Measurements from ENCODE around the gene GIMAP4. TPM values are rescaled to one million over a fixed set of nuclear protein-coding genes. Genes with fewer than 3 reads are reported as not detected.
A peak's percentile ranks its signal among the peaks of the same experiment; 100 is the strongest.

The GIMAP4 gene
- total RNA-seq, 2 experiments from 2014 or later, result 20.7 to 23.6 TPM

DNA sequence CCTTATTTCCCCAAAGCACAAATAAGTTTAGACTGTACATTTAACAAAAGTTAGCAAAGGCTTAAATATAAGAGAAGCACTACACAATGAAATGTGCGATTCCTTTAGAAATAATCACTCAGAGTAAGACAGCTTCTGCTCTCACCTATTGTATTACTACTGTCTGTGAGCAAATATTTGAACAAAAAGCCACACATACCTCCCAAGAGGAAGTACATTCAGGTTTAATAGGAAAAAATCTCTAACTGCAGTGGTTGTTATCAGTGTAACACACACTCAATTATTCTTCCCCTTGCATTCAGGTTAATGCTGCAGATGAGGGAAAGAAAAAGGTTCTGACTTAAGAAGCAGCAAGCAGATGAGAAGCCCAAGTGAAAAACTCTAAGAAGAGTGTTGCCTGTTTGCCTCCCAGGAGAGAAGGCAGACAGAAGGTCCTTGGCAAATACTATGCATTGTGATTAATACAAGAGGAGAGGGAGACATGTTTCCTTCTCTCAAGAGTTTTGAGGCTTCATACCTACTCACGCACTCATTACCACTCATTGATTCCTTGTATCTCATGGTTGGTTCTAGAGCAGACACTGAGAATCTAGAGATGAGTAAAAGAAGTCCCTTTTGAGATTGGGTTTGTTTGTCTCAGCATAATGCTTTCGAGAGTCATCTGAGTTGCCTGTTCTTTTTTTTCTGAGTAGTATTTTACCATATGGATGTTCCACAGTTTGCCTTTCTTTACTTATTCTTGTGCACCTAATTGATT lies 13.6 kb downstream of the GIMAP4 start:
- no peak overlapping the region for H3K27ac ChIP-seq (ENCODE audit: low read depth in 1 of 2, low read length in 2 of 2)
- no peak for ATAC-seq (ENCODE audit: poor library complexity)

DNA sequence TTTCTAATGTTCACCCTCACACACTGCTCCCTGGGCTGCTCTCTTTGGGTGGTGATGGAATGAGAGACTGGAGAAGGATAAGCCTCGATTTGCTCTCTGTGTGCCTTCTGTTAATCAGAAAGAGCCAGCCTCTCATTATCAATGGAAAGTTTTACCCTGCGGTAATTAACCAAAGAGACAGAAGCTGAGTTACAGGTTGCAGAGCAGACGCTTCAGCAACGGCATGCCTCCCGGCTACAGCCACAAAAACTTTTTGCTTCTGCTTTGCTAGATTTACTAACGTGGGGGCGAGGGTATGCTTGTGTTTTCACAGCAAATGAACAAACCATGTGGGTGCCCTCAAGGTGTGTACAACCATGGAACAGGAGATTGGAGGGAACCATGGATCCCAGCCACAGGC lies 18.0 kb downstream of the GIMAP4 start:
- ATAC-seq (ENCODE audit: poor library complexity), result peak; percentile 32
- Histone ChIP-seq H3K27ac (ENCODE audit: low read depth in 1 of 2, low read length in 2 of 2) (peak overlapping the region in 1 of 2 donors; percentile 34), H3K4me1 (ENCODE audit: insufficient read depth, low read length) (peaks cover 26% of the 10 kb centered on the region), H3K27me3 (ENCODE audit: control insufficient read depth in 1 of 2, insufficient read depth in 2 of 2, low read length in 2 of 2) (no peaks in the 10 kb centered on the region), H3K9me3 (ENCODE audit: control insufficient read depth in 1 of 2, insufficient read depth in 1 of 2, low read length in 2 of 2) (peaks cover 8 to 35% of the 10 kb centered on the region in 2 experiments), H3K4me3 (ENCODE audit: low read length) (no peak overlapping the region), H3K36me3 (ENCODE audit: insufficient read depth, low read length) (no peaks in the 10 kb centered on the region)
- intact Hi-C loops (cut with DNase I, micrococcal nuclease), result loop anchor here in 1 of 2 experiments (5.0 kb wide), 1 partner anchor 42 kb away; no protein-coding TSS in a partner anchor
- peaks cover 56% of the 10 kb centered on the region for H3K4me1 Mint-ChIP-seq (ENCODE audit: low read depth)
- peaks cover 14% of the 10 kb centered on the region for H3K9me3 Mint-ChIP-seq
- ChIA-PET CTCF (no interaction called here), POLR2A (interaction anchor here (1.2 to 2.5 kb wide), 2 partner anchors 71 to 134 kb away, joined by 3 to 6 read pairs; partner anchors contain the start of genes GIMAP7 and GIMAP8)
- DNase-seq, result peak in 1 of 14 experiments; percentile 44
- H3K27me3 Mint-ChIP-seq, result no peaks in the 10 kb centered on the region
- peak overlapping the region; percentile 34 for H3K4me3 Mint-ChIP-seq
- peak overlapping the region; percentile 13 for H3K27ac Mint-ChIP-seq
- peaks cover 72% of the 10 kb centered on the region for H3K36me3 Mint-ChIP-seq (ENCODE audit: low read depth)
- TF ChIP-seq, protein P1, sequence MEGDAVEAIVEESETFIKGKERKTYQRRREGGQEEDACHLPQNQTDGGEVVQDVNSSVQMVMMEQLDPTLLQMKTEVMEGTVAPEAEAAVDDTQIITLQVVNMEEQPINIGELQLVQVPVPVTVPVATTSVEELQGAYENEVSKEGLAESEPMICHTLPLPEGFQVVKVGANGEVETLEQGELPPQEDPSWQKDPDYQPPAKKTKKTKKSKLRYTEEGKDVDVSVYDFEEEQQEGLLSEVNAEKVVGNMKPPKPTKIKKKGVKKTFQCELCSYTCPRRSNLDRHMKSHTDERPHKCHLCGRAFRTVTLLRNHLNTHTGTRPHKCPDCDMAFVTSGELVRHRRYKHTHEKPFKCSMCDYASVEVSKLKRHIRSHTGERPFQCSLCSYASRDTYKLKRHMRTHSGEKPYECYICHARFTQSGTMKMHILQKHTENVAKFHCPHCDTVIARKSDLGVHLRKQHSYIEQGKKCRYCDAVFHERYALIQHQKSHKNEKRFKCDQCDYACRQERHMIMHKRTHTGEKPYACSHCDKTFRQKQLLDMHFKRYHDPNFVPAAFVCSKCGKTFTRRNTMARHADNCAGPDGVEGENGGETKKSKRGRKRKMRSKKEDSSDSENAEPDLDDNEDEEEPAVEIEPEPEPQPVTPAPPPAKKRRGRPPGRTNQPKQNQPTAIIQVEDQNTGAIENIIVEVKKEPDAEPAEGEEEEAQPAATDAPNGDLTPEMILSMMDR (IDR thresholded peaks at IDR 0.05), result no peak

More for the DNA sequence above, 13.6 kb downstream of the GIMAP4 start:
- Histone ChIP-seq H3K4me3 (ENCODE audit: low read length) (no peak overlapping the region), H3K27me3 (ENCODE audit: control insufficient read depth in 1 of 2, insufficient read depth in 2 of 2, low read length in 2 of 2) (no peaks in the 10 kb centered on the region), H3K4me1 (ENCODE audit: insufficient read depth, low read length) (peaks cover 12% of the 10 kb centered on the region), H3K9me3 (ENCODE audit: control insufficient read depth in 1 of 2, insufficient read depth in 1 of 2, low read length in 2 of 2) (peaks cover 16 to 38% of the 10 kb centered on the region in 2 experiments), H3K36me3 (ENCODE audit: insufficient read depth, low read length) (no peaks in the 10 kb centered on the region)
- CTCF ChIA-PET, result no interaction called here
- DNase-seq, result no peak
- Mint-ChIP-seq H3K36me3 (ENCODE audit: low read depth) (peaks cover 89% of the 10 kb centered on the region), H3K9me3 (peaks cover 10% of the 10 kb centered on the region), H3K4me1 (ENCODE audit: low read depth) (peaks cover 41% of the 10 kb centered on the region), H3K4me3 (no peak overlapping the region), H3K27ac (peak overlapping the region; percentile 47), H3K27me3 (no peaks in the 10 kb centered on the region)
- intact Hi-C loops (cut with DNase I, micrococcal nuclease), result loop anchor here in 1 of 2 experiments (5.0 kb wide), 2 partner anchors 54 to 121 kb away; no protein-coding TSS in a partner anchor
- TF ChIP-seq, protein P1 (IDR thresholded peaks at IDR 0.05), result no peak
- POLR2A ChIA-PET, result interaction anchor here (0.6 to 3.0 kb wide), 15 partner anchors 8 to 175 kb away, joined by 3 to 12 read pairs (median 4); partner anchors contain the start of genes GIMAP1, GIMAP6 and GIMAP7

DNA sequence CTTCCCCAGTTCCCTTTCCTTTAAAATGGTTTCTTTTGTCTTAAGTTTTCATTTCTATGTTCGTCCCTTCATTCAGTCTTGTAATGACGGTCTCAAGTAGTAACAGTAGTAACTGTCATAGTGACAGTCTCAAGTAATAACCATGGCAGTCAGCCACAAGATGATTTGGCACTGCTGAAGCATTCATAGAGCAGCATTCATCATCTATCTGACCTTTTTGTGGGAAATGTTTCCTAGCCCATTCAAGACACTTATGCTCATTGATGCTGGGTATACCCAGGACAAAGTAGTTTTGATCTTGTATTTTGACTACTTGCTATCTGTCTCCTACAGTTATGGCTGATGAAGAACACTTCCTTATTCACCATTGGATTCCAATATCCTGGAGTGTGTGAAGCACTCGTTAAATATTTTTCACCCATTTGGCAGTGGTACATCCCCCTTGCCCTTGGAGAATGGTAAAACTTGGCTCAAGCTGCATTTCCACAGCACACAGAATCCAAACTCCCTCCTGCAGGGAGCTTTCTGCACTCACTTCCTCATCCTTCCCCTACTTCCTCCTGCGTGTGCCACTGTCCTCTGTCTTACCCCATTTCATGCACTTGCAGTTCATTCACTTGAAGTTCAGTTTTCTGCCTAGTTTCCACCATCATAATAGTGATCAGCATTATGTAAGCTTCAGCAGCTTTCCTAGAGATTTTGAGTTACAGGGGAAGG lies 19.0 kb downstream of the GIMAP4 start:
- peak; percentile 39 for ATAC-seq (ENCODE audit: poor library complexity)
- Mint-ChIP-seq H3K9me3 (peaks cover 19% of the 10 kb centered on the region), H3K27me3 (no peaks in the 10 kb centered on the region), H3K27ac (peak overlapping the region; percentile 13), H3K36me3 (ENCODE audit: low read depth) (peaks cover 72% of the 10 kb centered on the region), H3K4me1 (ENCODE audit: low read depth) (peaks cover 67% of the 10 kb centered on the region), H3K4me3 (no peak overlapping the region)
- H3K4me1 ChIP-seq (ENCODE audit: insufficient read depth, low read length), result peaks cover 26% of the 10 kb centered on the region
- intact Hi-C loops (cut with DNase I, micrococcal nuclease), result loop anchor here in 1 of 2 experiments (5.0 kb wide), 1 partner anchor 41 kb away; no protein-coding TSS in a partner anchor
- ChIA-PET POLR2A (interaction anchor here (1.3 to 2.5 kb wide), 4 partner anchors 17 to 169 kb away, joined by 3 to 6 read pairs (median 4); partner anchors contain the start of gene GIMAP8), CTCF (no interaction called here)
- H3K27me3 ChIP-seq (ENCODE audit: control insufficient read depth in 1 of 2, insufficient read depth in 2 of 2, low read length in 2 of 2), result no peaks in the 10 kb centered on the region
- TF ChIP-seq, protein P1 (IDR thresholded peaks at IDR 0.05), result no peak
- DNase-seq, result peak in 2 of 14 experiments; percentile 39 to 43
- H3K4me3 ChIP-seq (ENCODE audit: low read length), result no peak overlapping the region
- no peaks in the 10 kb centered on the region for H3K36me3 ChIP-seq (ENCODE audit: insufficient read depth, low read length)
- H3K27ac ChIP-seq (ENCODE audit: low read depth in 1 of 2, low read length in 2 of 2), result peak overlapping the region in 1 of 2 donors; percentile 29
- H3K9me3 ChIP-seq (ENCODE audit: control insufficient read depth in 1 of 2, insufficient read depth in 1 of 2, low read length in 2 of 2), result peaks cover 5 to 25% of the 10 kb centered on the region in 2 experiments

All from CD4-positive, alpha-beta T cell (primary cell).